Hindlimb muscle (tissue), 1 donor: ENCODE results near the gene TRA2A. TPM values are rescaled to one million over a fixed set of nuclear protein-coding genes. Genes with fewer than 3 reads are reported as not detected.
"Not testable (repeated sequence)": the region's sequence is repeated elsewhere in the genome, so short reads cannot be mapped to it uniquely, and the experiment has no call there.

ENCODE experiments used
- DNase-seq: peaks from one replicate; pipeline ENCODE4 v3.0.0-alpha.2; 2013
- polyA plus RNA-seq: library from polyadenylated mRNA; unstranded; fragments of 120-200 nt; gene quantifications from one replicate; pipeline ENCODE4 v1.2.1, GENCODE V29; 2013; ENCODE audit not compliant: insufficient read length

TRA2A gene
- polyA plus RNA-seq, 1 donor: 129 TPM

- DNase-seq: no peak
Measured at GRCh38 chr7:23491502-23491901, 40.3 kb downstream of the TRA2A start.

DNA sequence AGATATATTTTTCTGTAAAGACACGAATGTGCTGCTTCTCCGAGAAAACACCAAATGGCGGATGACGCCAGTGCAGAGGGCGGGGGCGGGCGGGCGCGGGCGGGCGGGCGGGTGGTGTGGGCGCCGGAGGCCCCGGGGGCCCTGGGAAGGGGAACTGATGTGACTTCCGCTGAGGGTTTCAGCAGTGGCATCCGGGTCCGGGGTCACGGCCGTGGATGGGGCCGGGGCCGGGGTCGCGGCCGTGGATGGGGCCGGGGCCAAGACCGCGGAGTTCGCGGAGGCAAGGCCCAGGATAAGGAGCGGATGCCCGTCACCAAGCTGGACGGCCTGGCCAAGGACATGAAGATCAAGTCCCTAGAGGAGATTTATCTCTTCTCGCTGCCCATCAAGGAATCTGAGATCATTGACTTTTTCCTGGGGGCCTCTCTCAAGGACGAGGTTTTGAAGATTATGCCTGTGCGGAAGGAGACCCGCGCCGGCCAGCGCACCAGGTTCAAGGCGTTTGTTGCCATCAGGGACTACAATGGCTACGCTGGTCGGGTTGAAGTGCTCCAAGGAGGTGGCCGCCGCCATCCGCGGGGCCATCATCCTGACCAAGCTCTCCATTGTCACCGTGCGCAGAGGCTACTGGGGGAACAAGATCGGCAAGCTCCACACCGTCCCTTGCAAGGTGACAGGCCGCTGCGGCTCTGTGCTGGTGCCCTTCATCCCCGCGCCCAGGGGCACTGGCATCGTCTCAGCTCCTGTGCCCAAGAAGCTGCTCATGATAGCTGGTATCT, 41.2 kb downstream of the TRA2A start:
- DNase-seq: peak; percentile 62

DNA sequence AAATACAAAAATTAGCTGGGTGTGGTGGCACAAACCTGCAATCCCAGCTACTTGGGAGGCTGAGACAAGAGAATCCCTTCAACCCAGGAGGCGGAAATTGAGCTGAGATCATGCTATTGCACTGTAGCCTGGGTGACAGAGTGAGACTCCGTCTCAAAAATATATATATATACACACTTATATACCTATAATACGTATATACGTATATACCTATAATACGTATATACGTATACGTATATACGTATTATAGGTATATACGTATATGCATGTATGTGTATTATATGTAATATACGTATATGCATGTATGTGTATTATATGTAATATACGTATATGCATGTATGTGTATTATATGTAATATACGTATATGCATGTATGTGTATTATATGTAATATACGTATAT, 43.1 kb downstream of the TRA2A start:
- not testable (repeated sequence) for DNase-seq

- DNase-seq: no peak
Measured at GRCh38 chr7:23487670-23488069, 44.1 kb downstream of the TRA2A start.

DNA sequence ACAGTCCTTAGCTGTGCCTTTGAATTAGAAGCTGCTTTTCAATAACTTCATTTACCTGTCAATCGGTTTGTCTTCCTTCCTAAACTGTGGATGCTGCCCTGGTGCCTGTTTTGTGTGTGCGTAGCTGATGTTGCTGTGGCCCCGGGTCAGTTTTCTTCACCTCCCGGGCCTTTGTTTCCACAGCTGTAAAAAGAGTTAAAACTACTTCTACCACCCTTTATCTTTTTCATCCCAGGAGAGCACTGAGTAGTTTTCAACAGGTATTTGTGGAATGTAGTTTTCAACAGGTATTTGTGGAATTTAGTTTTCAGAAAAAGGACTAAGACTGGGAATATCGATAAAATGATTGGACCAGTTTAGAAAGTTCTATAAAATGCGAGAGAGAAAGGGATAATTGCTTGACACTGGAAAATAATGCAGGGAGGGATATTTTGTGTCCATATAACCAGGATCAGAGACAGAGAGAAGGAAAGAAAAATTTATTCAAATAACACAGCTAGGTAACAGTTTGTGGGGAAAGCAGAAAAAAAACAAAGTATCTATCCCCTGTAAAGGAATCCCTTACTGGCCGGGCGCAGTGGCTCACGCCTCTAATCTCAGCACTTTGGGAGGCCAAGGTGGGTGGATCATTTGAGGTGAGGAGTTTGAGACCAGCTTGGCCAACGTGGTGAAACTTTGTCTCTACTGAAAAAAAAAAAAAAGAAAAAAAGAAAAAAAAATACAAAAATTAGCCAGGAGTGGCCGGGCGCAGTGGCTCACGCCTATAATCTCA, 45.6 kb downstream of the TRA2A start:
- no peak for DNase-seq

- no peak for DNase-seq
Measured at GRCh38 chr7:23482686-23483085, 49.1 kb downstream of the TRA2A start.

DNA sequence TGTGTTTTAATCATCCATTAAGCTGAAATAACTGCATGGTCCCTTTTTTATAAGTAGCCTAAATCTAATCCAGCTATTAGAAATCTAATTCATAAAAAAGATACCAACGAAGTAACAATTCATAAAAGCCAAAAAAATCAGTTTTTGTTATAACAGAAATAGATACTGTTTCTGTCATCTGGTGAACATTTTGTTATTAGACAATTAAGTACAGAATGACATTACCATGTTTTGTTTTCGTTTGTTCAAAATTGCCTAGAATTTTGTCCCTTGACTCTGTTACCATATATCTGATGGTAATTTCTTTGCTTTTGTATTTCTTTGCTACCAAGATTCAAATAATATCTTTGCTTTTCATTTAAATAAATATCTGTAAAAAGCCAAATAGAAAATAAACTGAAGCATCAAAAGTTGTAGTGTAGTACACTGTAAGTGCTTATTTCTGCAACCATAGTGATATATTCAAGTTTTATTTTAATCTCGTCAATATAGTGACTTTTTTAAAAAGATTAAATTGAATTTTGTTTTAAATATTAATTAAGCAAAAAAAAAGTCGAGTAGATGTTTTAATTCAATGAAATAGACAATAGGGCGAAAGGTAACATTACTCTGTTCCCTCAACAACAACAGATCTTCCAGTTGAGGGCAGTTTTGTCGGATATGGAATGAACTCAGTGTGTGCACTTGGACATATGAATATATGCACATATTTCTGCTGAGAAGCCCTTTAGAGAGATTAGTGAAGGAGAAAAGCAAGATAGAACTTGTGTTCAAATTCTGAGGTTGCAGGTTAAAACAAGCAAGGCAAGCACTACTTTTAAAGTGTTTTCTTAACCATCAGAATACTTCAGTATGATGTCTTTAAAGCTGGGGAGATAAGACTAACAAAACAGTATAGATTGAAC, 53.6 kb downstream of the TRA2A start:
- no peak for DNase-seq

- DNase-seq: no peak
Measured at GRCh38 chr7:23477157-23477499, 54.7 kb downstream of the TRA2A start.

DNA sequence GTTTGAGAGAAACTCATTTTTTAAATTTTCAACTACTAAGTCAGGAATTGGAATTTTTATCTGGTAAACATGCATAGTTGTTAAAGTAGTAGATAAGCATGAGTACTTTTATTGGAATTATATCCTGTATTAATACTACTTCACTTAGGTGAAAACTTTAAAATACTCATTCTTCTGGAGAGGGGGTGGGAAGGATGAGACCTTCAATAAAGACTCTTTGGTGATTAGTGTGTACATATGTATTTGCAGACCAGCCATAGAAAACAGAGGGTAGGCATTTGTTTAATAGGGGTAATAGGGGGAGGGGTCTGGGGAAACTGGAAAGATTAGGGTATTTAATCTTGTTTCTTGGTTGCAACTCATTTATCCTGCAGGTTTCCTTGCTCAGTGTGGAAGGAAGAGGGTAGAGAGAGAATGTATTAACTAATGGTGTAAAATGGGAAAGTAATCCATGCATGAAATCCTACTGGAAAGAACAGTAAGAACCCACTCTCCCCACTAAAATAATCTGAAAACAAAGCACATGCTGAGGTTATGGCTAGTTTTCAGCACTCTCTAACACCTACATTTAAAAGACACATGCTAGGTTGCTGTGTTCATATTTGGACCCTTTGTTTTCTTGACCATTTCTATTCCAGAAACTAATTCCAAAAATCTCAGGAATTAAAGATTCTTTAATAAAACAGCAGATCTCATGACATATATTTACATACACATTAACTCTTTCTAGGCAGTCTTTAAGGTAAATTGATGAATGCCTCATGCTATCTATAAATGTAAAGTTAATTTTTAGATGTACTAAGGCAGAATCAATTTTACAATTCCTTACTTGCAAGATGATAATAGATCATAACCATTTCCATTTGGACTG, 55.3 kb downstream of the TRA2A start:
- no peak for DNase-seq

- DNase-seq: no peak
Measured at GRCh38 chr7:23475576-23475839, 56.3 kb downstream of the TRA2A start.

- no peak for DNase-seq
Measured at GRCh38 chr7:23474829-23475575, 56.8 kb downstream of the TRA2A start.

DNA sequence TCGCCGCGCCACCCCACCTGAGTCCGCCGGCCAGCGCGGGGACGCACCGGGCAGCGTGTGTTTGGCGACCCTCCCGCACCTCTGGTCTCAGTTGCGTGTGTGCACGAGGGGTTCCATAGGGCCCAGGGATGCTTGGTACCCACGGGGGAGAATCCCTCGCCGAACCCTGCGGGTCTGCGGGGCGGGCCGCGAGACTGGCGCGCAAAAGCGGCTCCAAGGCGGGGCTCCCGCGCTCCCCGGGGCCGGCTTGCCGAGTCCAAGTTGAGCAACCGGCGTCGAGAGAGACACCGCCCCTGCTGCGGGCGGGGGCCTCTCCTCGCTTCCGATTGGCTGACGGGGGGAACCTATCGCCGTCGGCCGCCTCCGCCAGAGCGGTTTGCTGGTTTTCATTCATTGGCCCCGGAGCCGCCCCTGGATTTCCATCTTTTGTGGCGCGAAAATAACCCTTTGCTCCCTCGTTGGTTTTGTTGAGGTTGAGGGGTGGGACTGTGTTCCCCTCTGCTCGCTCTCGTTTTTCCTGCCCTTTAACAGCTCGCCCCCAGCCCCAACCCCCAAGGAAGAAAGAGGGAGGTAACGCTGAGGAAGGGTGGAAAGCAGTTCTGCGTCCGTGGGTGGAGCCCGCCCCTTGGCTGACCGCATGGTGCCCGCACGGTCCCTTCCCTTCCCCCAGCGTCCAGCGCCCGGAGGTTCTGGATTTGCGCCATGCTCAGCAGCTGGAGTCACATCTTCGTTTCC, 57.5 kb downstream of the TRA2A start:
- peak; percentile 95 for DNase-seq

GRCh38 chr7:23473844-23474093, 58.0 kb downstream of the TRA2A start:
- DNase-seq: no peak

GRCh38 chr7:23472956-23473843, 58.6 kb downstream of the TRA2A start:
- DNase-seq: no peak

DNA sequence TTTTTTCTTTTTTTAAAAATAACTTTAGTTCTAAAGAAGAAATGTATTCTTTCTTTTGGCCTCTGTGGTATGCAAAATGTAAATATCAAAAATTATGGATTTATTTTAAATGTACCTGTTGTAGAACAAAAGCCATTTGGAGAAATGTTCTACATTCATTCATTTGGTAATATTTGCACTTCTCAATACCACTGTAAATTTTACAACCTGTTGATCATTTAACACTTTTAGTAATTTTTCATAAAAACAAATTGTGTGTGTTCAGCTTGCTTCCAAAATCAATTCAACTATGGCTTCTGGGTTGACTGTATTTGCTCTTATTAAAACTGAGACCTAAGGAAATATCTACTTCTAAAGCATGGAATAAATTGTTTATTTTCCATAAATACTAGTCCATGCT, 59.2 kb downstream of the TRA2A start:
- no peak for DNase-seq

- no peak for DNase-seq
Measured at GRCh38 chr7:23472046-23472445, 59.7 kb downstream of the TRA2A start.

DNA sequence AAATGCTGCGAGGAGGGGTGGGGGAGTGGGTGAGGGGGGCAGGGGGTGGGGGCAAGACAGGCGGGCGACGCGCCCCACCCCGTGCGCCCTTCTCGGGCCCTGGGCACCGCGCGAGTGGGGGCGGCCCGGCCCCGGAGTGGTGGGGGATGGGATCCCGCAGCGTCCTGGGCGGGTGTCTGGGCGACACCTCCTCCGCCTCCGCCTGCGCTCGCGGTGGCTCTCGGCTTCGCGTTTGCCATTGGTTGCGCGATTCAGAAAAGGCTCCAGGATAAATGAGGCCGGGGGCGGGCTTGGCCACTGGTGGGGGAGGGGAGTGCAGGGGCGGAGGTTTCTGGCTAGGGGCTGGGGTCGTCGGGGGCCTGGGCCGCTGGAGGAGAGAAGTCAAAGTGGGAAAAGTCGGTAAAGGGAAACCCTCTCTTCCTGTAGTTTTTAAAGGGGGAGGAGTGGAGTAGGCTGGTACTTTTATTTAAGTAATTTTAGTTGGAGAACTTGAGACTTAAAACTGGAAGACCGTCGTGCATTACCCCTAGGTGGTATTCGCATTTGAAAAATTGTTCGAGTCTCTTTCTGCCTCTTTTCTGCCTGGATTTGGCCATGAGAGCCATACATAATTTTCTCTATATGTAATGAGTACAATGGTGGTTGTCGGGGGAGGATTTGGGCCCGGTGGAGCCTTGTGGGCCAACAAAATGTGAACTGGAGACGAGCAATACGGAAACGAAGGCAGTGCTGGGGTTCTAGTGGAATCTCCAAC, 60.5 kb downstream of the TRA2A start:
- DNase-seq: peak; percentile 83

- peak; percentile 93 for DNase-seq
Measured at GRCh38 chr7:23470330-23471105, 61.3 kb downstream of the TRA2A start, which contains the start of gene IGF2BP3. IGF2BP3 (minus strand) TSS chr7:23470491; CDS start chr7:23470110, 381 bp downstream.

GRCh38 chr7:23469961-23470250, 61.9 kb downstream of the TRA2A start:
- DNase-seq: no peak
